WTC11 (cell line): ENCODE data around the gene SCGB1D4. TPM values are rescaled to one million over a fixed set of nuclear protein-coding genes. Genes with fewer than 3 reads are reported as not detected.

Experiments
- ATAC-seq: fragments of 200-7000 bp; cut with Tn5 transposase; 2 replicates; pipeline ENCODE4 v1.10.0; 2021; ENCODE audit warnings: mild to moderate bottlenecking, moderate library complexity
- CTCF ChIA-PET: fragments of 300-600 bp; sonication (Branson Sonifier 250); formaldehyde crosslinking; loops from one replicate; lab custom pipeline; 2021; ENCODE audit warnings: antibody characterized with exemption; lab: Charles Lee
- POLR2A ChIA-PET: fragments of 350-600 bp; sonication (Branson Sonifier 250); formaldehyde crosslinking; loops from one replicate; lab custom pipeline; 2021; ENCODE audit warnings: antibody characterized with exemption; lab: Charles Lee
- DNase-seq: peaks from one replicate; pipeline ENCODE4 v3.0.0; 2021; ENCODE audit warnings: low spot score
- H3K27ac Mint-ChIP-seq: 2 replicates; pipeline ENCODE4 v1.8.0; 2021; ENCODE audit warnings: mixed read lengths
- H3K27me3 Mint-ChIP-seq: 2 replicates; pipeline ENCODE4 v1.8.0; 2021; ENCODE audit warnings: low read depth, mild to moderate bottlenecking, moderate library complexity, mixed read lengths
- H3K36me3 Mint-ChIP-seq: 2 replicates; pipeline ENCODE4 v1.8.0; 2021; ENCODE audit warnings: mixed read lengths
- H3K4me1 Mint-ChIP-seq: 2 replicates; pipeline ENCODE4 v1.8.0; 2022; ENCODE audit warnings: mixed read lengths
- H3K4me3 Mint-ChIP-seq: 2 replicates; pipeline ENCODE4 v1.8.0; 2021; ENCODE audit warnings: mild to moderate bottlenecking, moderate library complexity, mixed read lengths
- H3K9me3 Mint-ChIP-seq: 2 replicates; pipeline ENCODE4 v1.8.0; 2021; ENCODE audit warnings: mixed read lengths
- AFF4 ChIP-seq: sonication (generic); formaldehyde crosslinking; IDR thresholded peaks from 2 replicates; pipeline ENCODE4 v1.8.1; 2023; ENCODE audit warnings: mild to moderate bottlenecking, missing genetic modification reagents, borderline replicate concordance
- ARID4B ChIP-seq: sonication (generic); formaldehyde crosslinking; IDR thresholded peaks from 2 replicates; pipeline ENCODE4 v1.8.0; 2023; ENCODE audit warnings: missing genetic modification reagents, mild to moderate bottlenecking, borderline replicate concordance
- ATF1 ChIP-seq: sonication (generic); formaldehyde crosslinking; IDR thresholded peaks from 2 replicates; pipeline ENCODE4 v1.8.1; 2023; ENCODE audit warnings: mild to moderate bottlenecking, moderate library complexity, missing genetic modification reagents
- CDX4 ChIP-seq: fragments of 250-450 bp; sonication (Bioruptor Pico); IDR thresholded peaks from 2 replicates; pipeline ENCODE4 v1.9.0; 2021; ENCODE audit warnings: moderate library complexity, mild to moderate bottlenecking, inconsistent platforms, borderline replicate concordance
- E2F5 ChIP-seq: sonication (generic); formaldehyde crosslinking; IDR thresholded peaks from 2 replicates; pipeline ENCODE4 v1.8.1; 2022; ENCODE audit warnings: mild to moderate bottlenecking, moderate library complexity, missing genetic modification reagents
- ELF4 ChIP-seq: sonication (generic); formaldehyde crosslinking; IDR thresholded peaks from 2 replicates; pipeline ENCODE4 v1.8.1; 2022; ENCODE audit warnings: low read depth, mild to moderate bottlenecking, moderate library complexity, missing genetic modification reagents
- FOXJ3 ChIP-seq: sonication (generic); formaldehyde crosslinking; IDR thresholded peaks from 2 replicates; pipeline ENCODE4 v1.9.0; 2021; ENCODE audit warnings: missing genetic modification reagents, mild to moderate bottlenecking, borderline replicate concordance
- FOXK1 ChIP-seq: sonication (generic); formaldehyde crosslinking; IDR thresholded peaks from 2 replicates; pipeline ENCODE4 v1.8.0; 2022; ENCODE audit warnings: mild to moderate bottlenecking, moderate library complexity, missing genetic modification reagents
- FOXP1 ChIP-seq: sonication (generic); formaldehyde crosslinking; IDR thresholded peaks from 2 replicates; pipeline ENCODE4 v1.8.0; 2022; ENCODE audit warnings: missing genetic modification reagents, mild to moderate bottlenecking, moderate library complexity, borderline replicate concordance
- HMGA2 ChIP-seq: fragments of 250-450 bp; sonication (Bioruptor Pico); IDR thresholded peaks from 2 replicates; pipeline ENCODE4 v1.4.0; 2021; ENCODE audit warnings: mild to moderate bottlenecking, moderate library complexity
- HMGXB4 ChIP-seq: sonication (generic); formaldehyde crosslinking; IDR thresholded peaks from 2 replicates; pipeline ENCODE4 v1.8.1; 2023; ENCODE audit warnings: mild to moderate bottlenecking, moderate library complexity, missing genetic modification reagents
- JUN ChIP-seq: sonication (generic); formaldehyde crosslinking; IDR thresholded peaks from 2 replicates; pipeline ENCODE4 v1.8.0; 2023; ENCODE audit warnings: mild to moderate bottlenecking, missing genetic modification reagents
- MXD4 ChIP-seq: fragments of 250-450 bp; sonication (Bioruptor Pico); IDR thresholded peaks from 2 replicates; pipeline ENCODE4 v1.8.0; 2021; ENCODE audit warnings: mild to moderate bottlenecking, moderate library complexity, borderline replicate concordance
- PRRX2 ChIP-seq: fragments of 250-450 bp; sonication (Bioruptor Pico); IDR thresholded peaks from 2 replicates; pipeline ENCODE4 v1.8.0; 2021; ENCODE audit warnings: mild to moderate bottlenecking
- SMAD3 ChIP-seq: sonication (generic); formaldehyde crosslinking; IDR thresholded peaks from 2 replicates; pipeline ENCODE4 v1.8.0; 2022; ENCODE audit warnings: missing genetic modification reagents, mild to moderate bottlenecking, borderline replicate concordance
- SOX15 ChIP-seq: fragments of 250-450 bp; sonication (Bioruptor Pico); IDR thresholded peaks from 2 replicates; pipeline ENCODE4 v1.9.0; 2021; ENCODE audit warnings: mild to moderate bottlenecking
- STAT6 ChIP-seq: sonication (generic); formaldehyde crosslinking; conservative IDR thresholded peaks from 2 replicates; pipeline ENCODE4 v1.8.1; 2023; ENCODE audit warnings: mild to moderate bottlenecking, low read depth, missing genetic modification reagents, moderate library complexity
- ZNF121 ChIP-seq: sonication (generic); formaldehyde crosslinking; IDR thresholded peaks from 2 replicates; pipeline ENCODE4 v1.8.0; 2023; ENCODE audit warnings: missing genetic modification reagents
- ZNF425 ChIP-seq: fragments of 250-450 bp; sonication (Bioruptor Pico); conservative IDR thresholded peaks from 2 replicates; pipeline ENCODE4 v1.9.0; 2021; ENCODE audit warnings: mild to moderate bottlenecking
- total RNA-seq: library from RNA; stranded (reverse); gene quantifications from 3 replicates; pipeline ENCODE4 v1.2.3, GENCODE V29; 2021

The SCGB1D4 gene
- total RNA-seq, 1 experiment from 2014 or later: not detected

- no peak for DNase-seq
- ATAC-seq: no peak
- POLR2A ChIA-PET: no interaction called here
- Mint-ChIP-seq H3K27ac (no peak overlapping the region), H3K9me3 (peaks cover 3% of the 10 kb centered on the region; the same call in 1 of the 2 replicates), H3K4me1 (peaks cover 10% of the 10 kb centered on the region; the same call in 1 of the 2 replicates), H3K36me3 (no peaks in the 10 kb centered on the region), H3K4me3 (no peak overlapping the region), H3K27me3 (no peaks in the 10 kb centered on the region)
- TF ChIP-seq CDX4 (CRISPR knock-in tag) (no peak), HMGA2 (CRISPR knock-in tag) (no peak), PRRX2 (CRISPR knock-in tag) (no peak), HMGXB4 (CRISPR knock-in tag) (no peak), ARID4B (CRISPR knock-in tag) (no peak), FOXP1 (CRISPR knock-in tag) (no peak), ELF4 (CRISPR knock-in tag) (no peak), SMAD3 (CRISPR knock-in tag) (no peak), SOX15 (CRISPR knock-in tag) (no peak), STAT6 (no peak), FOXJ3 (no peak), JUN (CRISPR knock-in tag) (no peak), AFF4 (CRISPR knock-in tag) (no peak), E2F5 (CRISPR knock-in tag) (no peak), ATF1 (CRISPR knock-in tag) (no peak), ZNF121 (CRISPR knock-in tag) (no peak), FOXK1 (CRISPR knock-in tag) (no peak), MXD4 (no peak), ZNF425 (no peak)
- CTCF ChIA-PET: no interaction called here
These were observed 31.8 kb downstream of the SCGB1D4 start for GRCh38 chr11:62267050-62267449.
